BE2C (cell line): ENCODE data around the gene ADGRV1.
"Not testable (repeated sequence)": the region's sequence is repeated elsewhere in the genome, so short reads cannot be mapped to it uniquely, and the experiment has no call there.

Source experiments
- DNase-seq: peaks from one replicate; pipeline ENCODE4 v3.0.0-alpha.2; 2020
- H3K27me3 ChIP-seq: fragments of 250-450 bp; sonication (Bioruptor Pico); 2 replicates; pipeline ENCODE4 v1.5.1; 2020; ENCODE audit warnings: mild to moderate bottlenecking
- H3K36me3 ChIP-seq: fragments of 250-450 bp; sonication (Bioruptor Pico); 2 replicates; pipeline ENCODE4 v1.5.1; 2020; ENCODE audit warnings: mild to moderate bottlenecking
- H3K4me1 ChIP-seq: fragments of 250-450 bp; sonication (Bioruptor Pico); 2 replicates; pipeline ENCODE4 v1.5.1; 2020
- H3K4me3 ChIP-seq: 2 replicates; pipeline ENCODE4 v1.5.1; 2011; ENCODE audit warnings: low read depth, low read length
- H3K9me3 ChIP-seq: fragments of 250-450 bp; sonication (Bioruptor Pico); 2 replicates; pipeline ENCODE4 v1.5.1; 2020
- CTCF ChIP-seq: IDR thresholded peaks from 2 replicates; pipeline ENCODE4 v1.5.1; 2012; ENCODE audit warnings: mild to moderate bottlenecking, low read depth, low read length

The ADGRV1 gene

GRCh38 chr5:90830058-90830457 is 271.5 kb downstream of the ADGRV1 start:
- no peak for TF ChIP-seq CTCF
- DNase-seq = no peak
- Histone ChIP-seq H3K4me1 (no peaks in the 10 kb centered on the region), H3K27me3 (peaks cover 16% of the 10 kb centered on the region), H3K4me3 (no peak overlapping the region), H3K9me3 (no peaks in the 10 kb centered on the region), H3K36me3 (no peaks in the 10 kb centered on the region)

DNA sequence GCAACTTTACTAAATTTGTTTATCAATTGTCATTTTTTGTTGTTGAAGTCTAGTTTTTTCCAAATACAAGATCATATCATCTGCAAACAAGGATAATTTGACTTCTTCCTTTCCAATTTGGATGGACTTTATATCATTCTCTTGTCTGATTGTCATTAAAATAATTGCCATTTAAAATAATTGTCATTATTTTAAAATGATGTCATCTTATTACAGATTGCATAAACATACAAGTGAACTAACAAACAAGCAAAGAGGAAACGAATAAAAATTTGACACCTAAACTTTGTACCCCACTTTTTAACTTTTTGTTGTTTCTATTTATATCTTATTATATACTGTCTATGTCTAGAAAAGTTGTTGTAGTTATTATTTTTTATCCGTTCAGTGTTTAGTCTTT is 275.2 kb downstream of the ADGRV1 start:
- no peak for DNase-seq
- no peak overlapping the region for H3K4me3 ChIP-seq

GRCh38 chr5:90834711-90835110 is 276.1 kb downstream of the ADGRV1 start:
- no peak for TF ChIP-seq CTCF
- H3K4me1 ChIP-seq = no peaks in the 10 kb centered on the region
- H3K36me3 ChIP-seq = no peaks in the 10 kb centered on the region
- DNase-seq = no peak
- no peak overlapping the region for H3K4me3 ChIP-seq
- H3K9me3 ChIP-seq = no peaks in the 10 kb centered on the region
- H3K27me3 ChIP-seq = peaks cover 10% of the 10 kb centered on the region

More for the DNA sequence above, 275.2 kb downstream of the ADGRV1 start:
- peaks cover 10% of the 10 kb centered on the region for H3K27me3 ChIP-seq
- no peaks in the 10 kb centered on the region for H3K36me3 ChIP-seq
- no peak for TF ChIP-seq CTCF
- H3K9me3 ChIP-seq = no peaks in the 10 kb centered on the region
- no peaks in the 10 kb centered on the region for H3K4me1 ChIP-seq

GRCh38 chr5:90843443-90843842 is 284.8 kb downstream of the ADGRV1 start:
- H3K4me1 ChIP-seq = no peaks in the 10 kb centered on the region
- no peaks in the 10 kb centered on the region for H3K36me3 ChIP-seq
- H3K4me3 ChIP-seq = no peak overlapping the region
- H3K27me3 ChIP-seq = peaks cover 11% of the 10 kb centered on the region; the same call in 1 of the 2 replicates
- TF ChIP-seq CTCF = no peak
- DNase-seq = no peak
- H3K9me3 ChIP-seq = peaks cover 3% of the 10 kb centered on the region; the same call in 1 of the 2 replicates

GRCh38 chr5:90844931-90845330 is 286.3 kb downstream of the ADGRV1 start:
- no peak for DNase-seq
- no peak for TF ChIP-seq CTCF
- H3K36me3 ChIP-seq = no peaks in the 10 kb centered on the region

GRCh38 chr5:90845723-90846554 is 287.3 kb downstream of the ADGRV1 start:
- Histone ChIP-seq H3K9me3 (peaks cover 3% of the 10 kb centered on the region; the same call in 1 of the 2 replicates), H3K27me3 (peaks cover 11% of the 10 kb centered on the region; the same call in 1 of the 2 replicates), H3K4me3 (no peak overlapping the region), H3K36me3 (no peaks in the 10 kb centered on the region), H3K4me1 (no peaks in the 10 kb centered on the region)
- no peak for TF ChIP-seq CTCF
- no peak for DNase-seq

More at GRCh38 chr5:90844931-90845330, 286.3 kb downstream of the ADGRV1 start:
- Histone ChIP-seq H3K9me3 (peaks cover 3% of the 10 kb centered on the region; the same call in 1 of the 2 replicates), H3K4me1 (no peaks in the 10 kb centered on the region), H3K4me3 (no peak overlapping the region), H3K27me3 (peaks cover 11% of the 10 kb centered on the region; the same call in 1 of the 2 replicates)

DNA sequence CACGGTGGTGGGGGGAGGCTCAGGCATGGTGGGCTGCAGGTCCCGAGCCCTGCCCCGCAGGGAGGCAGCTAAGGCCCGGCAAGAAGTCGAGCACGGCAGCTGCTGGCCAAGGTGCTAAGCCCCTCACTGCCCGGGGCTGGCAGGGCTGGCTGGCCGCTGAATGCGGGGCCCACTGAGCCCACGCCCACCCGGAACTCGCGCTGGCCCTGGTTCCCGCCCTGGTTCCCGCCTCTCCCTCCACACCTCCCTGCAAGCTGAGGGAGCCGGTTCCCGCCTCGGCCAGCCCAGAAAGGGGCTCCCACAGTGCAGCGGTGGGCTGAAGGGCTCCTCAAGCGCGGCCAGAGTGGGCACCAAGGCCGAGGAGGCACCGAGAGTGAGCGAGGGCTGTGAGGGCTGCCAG is 289.0 kb downstream of the ADGRV1 start:
- H3K9me3 ChIP-seq, H3K36me3 ChIP-seq, DNase-seq, H3K4me1 ChIP-seq, H3K4me3 ChIP-seq: not testable (repeated sequence)
- peaks cover 11% of the 10 kb centered on the region; the same call in 1 of the 2 replicates for H3K27me3 ChIP-seq
